Measurements from ENCODE around the gene PSMB11.

Gene PSMB11

DNA sequence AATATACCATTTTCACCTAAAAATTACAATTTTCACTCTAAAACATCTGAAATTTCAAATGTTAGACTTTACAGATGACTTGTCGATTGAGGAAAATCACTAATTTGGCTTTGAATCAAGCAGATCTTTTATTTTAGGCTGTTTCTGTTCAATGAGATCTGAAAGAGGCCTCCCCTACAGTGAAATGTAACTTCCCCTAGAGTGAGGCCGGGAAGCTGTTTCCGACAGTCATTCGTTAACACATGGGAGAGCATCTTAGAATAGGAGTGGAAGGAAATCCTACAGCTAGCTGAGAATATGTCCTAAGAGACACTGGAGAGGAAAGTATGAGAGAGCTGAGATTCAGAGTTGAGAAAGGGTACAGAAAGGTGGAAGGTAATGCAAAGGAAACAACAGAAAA is 26.4 kb upstream of the PSMB11 start:
- no peak for DNase-seq

DNA sequence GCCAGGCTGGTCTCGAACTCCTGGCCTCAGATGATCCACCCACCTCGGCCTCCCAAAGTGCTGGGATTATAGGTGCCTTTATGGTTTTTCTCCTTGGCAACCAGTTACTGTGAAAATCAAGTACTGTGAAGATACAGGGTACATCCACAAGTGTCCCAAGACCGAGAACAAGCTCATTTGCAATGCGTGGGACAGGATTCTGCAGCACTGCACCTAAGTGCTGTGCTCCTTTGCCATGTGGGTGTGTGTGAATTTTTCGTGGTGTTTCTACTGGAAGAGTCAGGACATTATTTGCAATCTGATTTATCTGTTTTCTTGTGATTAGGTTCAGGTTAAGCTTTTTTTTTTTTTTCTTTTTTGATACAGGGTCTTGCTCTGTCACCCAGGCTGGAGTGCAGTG is 24.9 kb upstream of the PSMB11 start:
- no peak for DNase-seq

DNA sequence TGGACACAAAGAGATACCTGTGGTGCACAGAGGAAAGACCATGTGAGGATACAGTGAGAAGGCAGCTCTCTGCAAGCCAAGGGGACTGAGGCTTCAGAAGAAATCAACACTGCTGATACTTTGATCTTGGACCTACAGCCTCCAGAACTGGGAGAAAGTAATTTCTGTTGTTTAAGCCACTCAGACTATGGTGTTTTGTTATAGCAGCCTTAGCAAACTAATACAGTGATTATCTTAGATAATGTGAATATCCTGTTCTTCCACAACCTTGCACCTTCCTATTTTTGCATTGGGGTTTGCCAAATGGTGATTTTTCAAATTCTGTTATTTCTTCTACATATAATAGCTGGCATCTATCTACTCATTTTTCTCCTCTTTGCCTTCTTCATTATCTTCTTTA is 23.9 kb upstream of the PSMB11 start:
- DNase-seq = no peak

DNA sequence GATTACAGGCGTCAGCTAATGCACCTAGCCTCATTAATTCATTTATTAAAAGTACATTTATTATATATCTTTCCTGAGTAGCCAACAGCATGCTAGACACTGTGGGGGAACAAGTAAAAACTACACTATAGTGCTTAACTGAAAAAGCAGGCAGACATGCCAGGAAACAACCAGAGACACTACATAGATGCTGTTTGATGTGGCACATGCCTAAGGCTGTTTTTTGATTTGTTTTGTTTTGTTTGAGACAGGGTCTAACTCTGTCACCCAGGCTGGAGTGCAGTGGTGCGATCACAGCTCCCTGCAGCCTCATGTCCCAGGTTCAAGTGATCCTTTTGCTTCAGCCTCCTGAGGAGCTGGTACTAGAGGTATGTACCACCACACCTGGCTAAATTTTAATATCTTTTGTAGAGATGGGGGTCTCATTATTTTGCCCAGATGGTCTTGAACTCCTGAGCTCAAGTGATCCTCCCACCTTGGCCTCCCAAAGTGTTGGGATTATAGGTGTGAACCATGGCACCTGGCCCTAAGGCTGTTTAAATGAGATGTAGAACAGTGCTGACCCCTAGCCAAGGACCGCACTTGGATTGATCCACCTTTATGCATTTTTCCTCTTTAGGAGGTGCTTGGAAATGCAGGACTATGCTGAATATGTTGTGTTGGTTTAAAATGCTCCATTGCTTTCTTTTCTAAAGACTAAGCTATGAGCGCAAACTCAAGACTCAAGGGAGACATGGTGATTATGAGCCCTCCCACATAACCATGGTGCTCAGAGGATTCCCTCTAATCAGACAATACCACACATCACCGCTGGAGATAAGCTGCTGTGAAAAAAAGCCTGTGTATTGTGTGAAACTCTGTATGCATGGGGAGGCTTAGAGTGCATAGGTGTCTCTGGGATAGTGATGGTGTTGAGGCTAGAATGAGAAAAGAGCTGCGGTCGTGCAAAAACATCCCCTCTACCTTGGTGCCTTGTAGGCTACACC is 21.6 kb upstream of the PSMB11 start:
- DNase-seq = no peak

DNA sequence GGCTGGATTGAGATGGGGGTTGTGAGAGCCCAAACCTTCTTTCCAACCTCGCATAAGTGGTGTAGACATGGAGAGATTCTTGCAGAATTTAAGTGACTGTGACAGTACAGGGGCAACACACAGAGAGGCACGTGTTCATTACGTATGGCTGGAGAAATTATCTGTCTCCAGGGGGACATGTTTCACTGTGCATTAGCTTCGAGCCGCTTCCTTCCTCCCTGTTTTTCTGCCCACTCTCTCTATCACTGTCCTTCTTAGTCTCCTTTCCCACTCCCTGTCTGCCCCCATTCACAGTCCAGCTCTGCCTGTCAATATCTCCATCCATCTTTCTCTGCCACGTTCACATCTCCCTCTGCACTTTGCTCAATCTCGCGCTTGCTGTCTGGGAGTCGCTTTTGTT is 20.6 kb upstream of the PSMB11 start:
- DNase-seq = no peak

DNA sequence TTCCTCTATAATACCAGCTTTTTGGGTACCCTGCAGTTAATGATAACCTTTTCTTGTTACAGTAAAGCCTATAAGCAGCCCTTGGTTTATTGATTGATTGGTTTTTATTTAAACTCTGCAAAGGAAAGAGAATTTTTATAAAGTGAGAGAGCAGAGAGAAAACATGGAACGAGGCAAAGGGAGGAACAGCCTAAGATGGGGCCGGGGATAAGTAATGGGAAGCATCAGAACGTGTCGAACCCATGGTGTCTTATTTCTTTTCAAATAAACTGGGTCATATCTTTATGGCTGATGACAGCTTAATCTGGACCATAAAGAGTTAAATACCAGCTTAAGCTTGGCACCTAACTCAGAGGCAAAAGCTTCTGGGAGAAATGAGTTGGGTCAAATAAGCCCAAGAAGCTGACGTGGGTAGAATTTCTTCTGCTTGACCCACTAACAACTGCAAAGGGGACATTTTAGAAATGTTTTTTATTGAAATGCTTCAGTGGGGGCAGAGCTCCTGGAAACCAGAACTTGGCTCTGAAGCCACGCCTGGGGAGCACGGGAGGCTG is 20.0 kb upstream of the PSMB11 start:
- no peak for DNase-seq

DNA sequence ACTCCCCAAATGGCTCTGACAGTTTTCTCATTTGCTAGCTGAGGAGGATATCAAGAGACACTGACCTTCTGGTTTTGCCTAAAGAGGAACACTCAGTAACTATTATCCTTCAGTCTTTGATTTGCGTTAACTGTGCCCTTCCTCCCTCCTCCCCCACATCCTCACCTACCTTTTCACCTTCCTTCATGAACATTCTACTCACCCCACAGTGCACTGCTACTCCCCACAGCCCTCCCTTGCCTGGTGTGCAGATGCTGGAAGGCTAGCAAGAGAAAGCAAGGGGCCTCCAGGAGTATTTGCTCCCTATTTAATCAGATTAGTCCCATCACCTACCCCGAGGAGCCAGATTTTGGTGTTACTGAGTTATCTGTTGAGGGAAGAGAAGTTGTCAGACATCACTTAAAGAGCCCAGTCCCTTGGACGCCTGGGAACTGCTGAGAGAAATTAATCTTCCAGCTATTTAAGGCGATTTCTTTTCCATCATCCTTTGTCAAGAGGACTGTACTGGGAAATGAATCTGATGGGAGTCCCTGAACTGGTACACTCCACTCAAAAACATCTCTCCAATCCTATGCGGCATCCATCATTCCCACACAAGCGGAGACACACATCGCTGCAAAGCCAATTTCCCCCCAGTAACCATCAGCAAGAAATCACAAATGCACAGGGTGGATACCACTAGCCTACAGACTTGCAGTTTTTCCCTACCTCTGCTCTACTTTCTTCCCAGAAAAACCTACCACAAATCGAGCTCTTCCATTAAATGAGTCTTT is 18.8 kb upstream of the PSMB11 start:
- no peak for DNase-seq

DNA sequence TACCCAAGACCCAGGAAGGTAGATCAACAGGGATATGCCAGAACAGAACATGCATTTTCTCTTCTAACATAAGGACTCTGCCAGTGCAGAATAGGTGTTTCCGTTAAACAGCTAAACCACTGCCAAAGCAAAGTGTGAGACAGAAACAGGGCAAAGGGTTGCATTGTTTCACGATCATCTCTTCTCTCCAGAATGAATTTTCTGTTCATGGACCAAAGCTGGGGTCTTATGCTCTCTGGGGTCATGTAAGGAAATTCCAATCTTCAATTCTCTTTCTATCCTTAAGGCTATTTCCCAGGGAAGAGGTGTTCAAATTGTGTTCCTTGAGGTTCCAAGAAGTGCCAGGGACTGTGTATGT is 18.2 kb upstream of the PSMB11 start:
- DNase-seq = no peak

DNA sequence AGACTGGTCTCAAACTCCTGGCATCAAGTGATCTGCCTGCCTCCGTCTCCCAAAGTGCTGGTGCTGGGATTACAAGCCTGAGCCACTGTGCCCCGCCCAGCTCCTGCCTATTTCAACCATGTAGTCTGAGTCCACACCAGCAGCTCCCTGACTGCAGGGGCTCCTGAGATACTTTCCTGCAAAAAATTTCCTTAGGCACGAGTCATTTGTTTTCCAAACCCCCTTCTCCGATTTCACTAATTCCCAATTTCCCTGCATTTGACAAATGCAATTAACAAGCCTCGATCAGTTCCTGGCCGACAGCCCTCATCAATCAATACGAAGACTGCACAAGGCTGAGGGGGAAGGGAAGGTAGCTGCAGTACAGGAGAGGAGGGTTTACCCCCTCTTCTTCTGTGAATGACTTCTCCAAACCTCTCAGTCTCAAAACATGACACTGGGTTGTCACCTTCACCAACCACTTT is 17.4 kb upstream of the PSMB11 start:
- no peak for DNase-seq

DNA sequence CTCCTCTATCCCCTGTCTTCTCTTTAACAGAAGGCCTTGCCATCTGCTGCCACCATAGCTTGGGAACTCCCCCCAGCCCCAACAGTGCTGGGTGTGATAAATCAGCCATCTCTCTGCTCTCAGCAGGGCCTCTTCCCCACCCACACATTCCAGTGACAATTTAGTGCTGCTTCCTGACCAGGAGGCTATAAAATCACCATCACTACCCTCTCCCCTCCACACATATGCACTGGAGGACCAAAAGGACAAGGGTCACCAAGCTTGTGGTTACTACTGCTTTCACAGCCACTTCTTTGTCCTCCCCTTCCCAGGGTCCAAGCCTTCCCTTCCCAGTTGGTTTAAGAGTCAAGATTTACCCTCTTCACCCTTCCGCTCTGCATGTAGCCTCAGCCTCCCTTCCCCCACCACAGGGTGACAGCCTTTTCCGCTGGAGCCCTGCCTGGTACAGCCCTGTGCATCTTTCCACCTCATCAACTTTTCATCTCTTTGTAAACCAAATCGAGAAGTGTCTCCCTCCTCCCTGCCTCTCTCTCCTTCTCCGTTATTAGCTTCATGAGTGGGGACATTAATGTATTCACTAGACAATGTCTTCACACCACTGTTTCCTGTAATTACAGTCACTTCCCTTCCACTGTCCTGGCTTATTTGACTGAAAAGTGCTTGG is 16.7 kb upstream of the PSMB11 start:
- no peak for DNase-seq

DNA sequence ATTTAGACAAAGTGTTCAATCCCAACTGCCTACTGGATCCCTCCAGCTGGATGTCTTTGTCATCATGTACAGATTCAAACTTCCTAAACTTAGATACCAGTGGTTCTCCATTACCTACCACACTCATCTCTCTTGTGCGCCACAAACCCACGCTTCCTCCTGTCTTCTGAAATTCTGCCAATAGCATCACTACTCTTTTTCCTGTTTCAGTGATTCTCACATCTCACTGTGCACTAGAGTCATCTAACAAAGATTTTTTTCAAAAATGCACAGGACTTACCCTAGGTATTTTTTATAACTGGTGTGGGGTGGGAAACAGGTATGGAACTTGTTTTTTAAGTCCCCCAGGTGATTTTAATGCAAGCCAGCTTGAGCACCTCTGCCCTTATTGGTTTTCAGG is 13.2 kb upstream of the PSMB11 start:
- DNase-seq = no peak

DNA sequence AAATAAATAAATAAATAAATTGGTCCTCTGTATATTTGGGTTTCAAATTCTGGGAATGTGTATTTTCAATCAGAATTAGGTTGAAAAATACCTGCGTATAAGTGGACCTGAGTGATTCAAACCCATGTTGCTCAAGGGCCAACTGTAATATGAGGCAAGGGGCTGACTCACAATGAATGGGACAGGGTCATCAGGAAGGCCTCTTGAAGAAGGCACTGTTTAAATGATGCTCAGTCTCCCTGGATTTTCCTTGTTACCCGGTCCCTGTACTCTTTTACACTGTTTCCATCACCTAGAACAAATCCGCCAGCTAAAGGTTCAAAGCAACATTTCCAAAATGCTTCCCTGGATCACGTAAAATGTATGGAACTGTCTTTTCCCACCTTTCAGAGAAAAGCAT is 11.1 kb upstream of the PSMB11 start:
- DNase-seq = no peak

DNA sequence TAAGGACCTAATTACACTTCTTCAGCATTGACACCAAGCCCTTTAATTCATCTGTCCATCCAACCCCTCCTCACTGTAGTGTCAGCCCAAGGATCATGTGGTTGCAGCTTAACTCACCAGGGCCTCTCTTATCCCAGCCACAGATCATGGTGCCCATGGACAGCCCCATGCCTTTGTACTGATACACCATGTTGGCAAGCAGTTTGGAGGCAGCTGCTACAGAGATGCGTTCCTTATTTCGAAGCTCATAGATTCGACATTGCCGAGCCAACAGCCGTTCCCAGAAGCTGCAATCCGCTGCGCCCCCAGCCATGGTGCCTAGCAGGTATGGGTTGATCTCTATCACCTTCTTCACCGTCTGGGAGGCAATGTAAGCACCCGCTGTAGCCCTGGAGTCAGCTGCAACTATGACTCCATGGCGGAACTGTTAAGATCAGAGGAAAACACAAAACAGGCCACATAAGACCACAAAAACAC is 8.7 kb upstream of the PSMB11 start:
- no peak for DNase-seq

DNA sequence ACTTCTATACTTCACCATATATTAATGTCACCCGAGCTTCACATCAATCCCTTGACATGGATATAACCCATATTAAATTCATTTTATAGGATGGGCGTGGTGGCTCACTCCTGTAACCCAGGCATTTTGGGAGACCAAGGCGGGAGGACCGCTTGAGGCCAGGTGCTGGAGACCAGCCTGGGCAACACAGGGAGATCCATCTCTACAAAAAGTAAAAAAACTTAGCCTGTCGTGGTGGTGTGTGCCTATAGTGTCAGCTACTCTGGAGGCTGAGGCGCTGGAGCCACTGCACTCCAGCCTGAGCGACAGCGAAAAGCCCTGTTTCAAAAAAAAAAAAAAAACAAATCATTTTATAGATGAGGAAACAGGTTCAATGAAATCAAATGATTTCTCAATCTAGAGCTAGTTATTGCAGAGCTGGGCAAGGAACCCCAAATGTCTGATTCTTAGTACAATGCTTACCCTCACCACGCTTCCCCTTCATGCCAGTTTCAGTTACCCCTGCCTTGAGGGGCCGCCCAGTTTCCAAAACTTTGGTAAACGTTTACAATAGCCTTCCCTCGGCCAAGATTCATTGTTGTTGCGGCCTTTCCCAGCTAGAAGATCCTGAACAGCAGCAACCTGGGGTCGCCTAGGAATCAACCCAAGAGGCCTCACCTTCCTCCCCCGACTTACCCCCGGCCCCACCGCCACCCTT is 8.1 kb upstream of the PSMB11 start:
- no peak for DNase-seq

DNA sequence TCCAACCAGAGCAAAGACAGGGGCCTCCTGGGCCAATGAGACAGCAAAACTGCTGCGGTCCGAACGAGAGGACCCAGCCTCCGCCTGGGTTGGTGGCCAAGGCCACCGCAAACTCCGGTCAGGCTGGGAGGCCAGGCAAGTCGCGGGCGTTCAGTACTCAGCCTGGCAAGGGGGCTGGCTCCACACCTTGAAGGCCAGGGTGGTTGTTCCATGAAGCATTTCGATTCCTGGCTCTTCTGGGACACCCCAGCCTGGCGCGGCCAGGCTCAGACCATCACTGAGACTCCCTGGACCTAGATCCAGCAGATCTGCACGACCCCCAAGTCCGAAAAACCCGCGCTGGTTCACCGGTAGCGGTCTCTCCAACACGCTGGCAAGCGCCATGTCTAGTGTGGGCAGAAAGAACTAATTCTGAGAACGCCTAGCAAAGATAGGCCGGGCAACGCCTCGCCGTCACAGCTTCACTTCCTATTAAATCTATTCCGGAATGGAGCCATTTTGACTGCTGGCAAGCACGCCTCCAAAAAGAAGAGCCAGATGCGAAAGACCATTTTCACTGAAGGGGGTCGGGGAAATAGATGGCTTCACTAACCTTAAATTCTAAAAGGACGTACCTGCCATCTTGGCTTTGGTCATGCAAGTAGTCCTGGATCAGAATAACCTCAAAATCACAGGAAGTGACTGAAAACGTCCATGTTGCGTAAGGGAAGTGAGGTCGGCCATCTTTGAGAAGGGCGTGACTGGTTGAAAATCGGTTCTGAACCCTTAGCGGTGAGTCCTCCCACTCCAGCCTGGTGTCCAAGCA is 7.3 kb upstream of the PSMB11 start, which contains the start of gene PSMB5:
PSMB5 (minus strand) TSS at position 403 of the 805 bp plus-strand sequence; CDS start at position 384, 19 bp downstream.
- DNase-seq = no peak

DNA sequence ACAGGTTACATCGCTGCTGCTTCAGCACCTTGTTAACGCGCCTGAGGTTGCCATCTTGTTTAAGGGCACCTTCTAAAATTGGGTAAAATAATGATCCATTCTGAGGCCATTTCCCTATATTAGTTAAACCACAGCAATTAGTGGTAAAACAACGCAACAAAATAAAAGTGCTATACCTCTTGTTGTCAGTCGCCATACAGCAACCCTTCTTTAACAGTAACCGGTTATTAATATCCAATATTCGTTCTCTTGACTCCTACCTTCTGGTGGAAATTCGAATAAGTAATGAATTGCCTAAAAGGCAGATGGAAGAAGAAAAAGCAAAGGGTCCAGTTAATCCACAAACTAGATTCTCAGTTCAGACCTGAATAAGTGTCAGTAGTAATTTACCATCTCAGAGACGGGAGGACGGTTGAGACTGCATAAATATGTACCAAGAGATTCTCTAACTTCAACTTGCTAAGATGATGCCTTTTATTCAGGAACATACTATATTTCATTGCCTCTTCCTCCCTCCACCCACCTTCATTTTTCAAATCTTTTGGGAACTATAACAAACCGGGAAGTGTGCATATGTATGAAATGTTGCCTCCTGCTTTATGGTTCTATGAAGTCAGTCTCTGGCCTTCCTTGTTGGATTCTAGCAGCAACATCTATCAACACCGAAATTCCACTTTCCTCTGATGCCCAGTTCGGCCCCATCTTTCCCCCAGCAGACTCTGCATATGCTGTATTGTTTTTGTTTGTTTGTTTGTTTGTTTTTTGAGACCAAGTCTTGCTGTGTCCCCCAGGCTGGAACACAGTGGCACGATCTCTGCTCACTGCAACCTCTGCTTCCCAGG is 6.5 kb upstream of the PSMB11 start:
- DNase-seq = no peak

DNA sequence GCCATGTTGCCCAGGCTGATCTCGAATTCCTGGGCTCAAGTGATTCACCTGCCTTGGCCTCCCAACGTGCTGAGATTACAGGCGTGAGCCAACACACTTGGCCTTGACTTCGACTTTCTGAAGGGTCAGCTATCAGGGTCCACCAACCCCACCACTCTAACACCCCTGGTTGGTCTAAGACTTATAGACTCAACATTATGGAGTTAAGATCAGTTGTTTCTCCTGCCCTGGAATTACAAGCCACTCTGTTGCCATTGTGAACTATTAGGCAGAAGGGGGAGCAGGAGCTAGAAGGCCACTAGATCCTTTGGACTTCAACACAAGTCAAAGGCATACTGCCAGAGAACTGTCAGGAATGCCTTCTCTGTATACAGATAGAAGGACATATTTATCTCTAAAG is 1.9 kb upstream of the PSMB11 start:
- no peak for DNase-seq

DNA sequence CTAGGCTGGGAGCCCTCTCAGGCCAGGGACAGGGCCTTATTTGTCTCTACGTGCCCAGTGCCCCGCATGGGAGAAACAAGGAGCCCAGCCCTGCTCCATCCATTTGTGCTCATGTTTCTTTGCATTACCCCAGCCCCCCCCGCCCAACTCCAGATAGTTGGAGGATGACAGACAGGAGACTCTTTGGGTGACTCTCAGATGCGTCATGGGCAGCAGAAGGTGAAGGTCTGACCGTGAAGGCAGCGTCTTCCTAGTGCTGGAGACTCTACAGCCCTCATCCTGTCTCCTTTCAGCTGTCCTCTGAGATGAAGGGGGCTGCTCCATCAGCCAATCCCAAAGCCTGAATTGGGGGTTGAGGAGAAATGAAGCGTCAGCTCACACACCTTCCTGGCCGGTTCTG is 283 bp upstream of the PSMB11 start:
- DNase-seq = no peak

DNA sequence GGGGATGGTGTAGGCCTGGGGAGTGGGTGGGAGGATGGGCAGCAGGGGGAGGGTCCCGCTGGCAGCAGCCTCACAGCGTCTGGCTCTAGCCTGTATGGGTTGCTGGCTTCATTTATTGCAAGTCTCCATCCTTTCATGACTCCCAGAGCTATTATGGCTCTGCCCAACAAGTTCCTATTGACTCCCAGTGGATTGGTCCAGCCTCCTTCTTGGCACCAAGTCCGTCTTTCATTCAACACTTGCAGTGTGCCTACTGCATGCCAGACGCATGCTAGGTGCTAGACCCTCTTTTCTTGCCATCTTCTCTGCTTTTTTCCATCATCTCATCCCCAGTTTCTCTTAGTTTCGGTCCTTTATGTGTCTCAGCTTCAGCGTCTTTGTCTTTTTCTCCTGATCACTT is 1.1 kb downstream of the PSMB11 start:
- DNase-seq = no peak

DNA sequence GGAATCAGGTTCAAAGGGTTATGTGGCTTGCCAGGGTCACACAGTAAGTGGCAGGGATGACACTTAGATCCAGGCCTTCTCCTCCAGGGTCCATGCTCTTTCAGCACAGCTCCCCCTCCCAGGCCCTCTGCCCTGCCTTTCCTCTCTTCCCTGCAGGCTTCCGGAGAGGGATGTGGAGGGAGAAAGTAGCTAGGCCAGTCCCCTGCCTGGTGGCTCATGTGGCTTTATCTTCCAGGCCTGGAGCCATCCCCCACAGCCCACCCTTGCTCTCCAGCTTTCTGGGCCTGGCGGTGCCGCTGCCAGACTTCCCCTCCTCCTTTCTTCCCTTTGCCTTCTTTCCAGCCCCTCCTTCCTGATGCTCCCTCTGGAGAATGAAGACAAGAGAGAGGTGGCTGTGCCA is 1.7 kb downstream of the PSMB11 start:
- no peak for DNase-seq

DNA sequence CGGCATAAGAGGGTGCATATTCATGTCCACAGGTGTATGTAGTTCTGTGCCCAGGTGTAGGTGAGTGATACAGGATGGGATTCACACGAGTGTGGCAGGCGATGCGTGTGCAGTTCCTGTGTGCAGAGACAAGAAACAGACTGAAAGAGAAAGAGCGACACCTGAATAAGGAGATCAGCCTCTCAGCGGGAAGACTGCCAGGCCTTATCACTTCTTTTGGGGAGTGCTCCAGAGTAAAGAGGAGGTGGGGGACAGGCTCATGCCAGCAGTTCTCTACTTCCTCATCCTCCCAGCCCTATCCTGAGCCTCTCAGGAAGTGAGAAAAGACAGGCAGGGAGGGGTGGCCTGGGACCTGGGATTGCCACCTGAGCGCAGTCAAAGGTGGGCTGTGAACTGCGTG is 2.8 kb downstream of the PSMB11 start:
- no peak for DNase-seq

Data from DMS53 (cell line).